Measurements from ENCODE around the gene SPHK2.

Gene SPHK2

DNA sequence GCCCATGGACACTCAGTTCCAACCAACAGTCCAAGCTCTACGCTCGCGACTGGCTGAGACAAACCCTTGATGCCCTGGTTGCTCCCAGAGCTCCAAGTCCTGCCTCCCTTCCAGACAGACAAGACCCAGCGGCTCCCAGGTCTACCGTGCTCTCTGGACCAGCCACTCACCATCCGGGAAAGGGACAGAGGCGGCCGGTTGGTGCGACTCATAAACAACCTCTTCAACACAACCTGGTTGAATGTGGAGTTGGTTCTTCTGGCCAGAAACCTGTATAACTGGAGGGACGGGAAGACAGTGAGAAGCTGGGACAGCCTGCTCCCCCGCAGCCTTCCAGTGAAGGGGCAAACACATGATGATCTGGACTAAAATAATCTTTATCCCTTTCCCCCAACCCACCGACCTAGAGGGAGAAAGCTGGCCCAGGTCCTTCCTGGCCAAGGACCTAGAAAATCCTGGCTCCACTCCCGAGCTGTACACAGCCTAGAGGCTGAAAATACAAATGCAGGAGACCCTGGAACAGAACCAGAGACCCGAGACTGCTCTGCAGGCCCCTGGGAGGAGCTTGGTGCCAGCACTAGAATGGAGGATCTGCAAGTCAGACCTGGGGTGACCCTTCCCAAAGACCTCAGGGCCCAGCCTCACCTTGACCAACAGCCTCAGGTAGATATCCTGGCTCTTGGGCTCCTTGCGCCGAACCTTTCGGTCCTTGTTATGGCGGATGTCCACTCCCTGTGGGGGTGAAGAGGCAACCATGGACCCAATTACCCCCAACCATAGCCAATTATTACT, 2.0 kb upstream of the SPHK2 start:
- TF ChIP-seq, protein P1, sequence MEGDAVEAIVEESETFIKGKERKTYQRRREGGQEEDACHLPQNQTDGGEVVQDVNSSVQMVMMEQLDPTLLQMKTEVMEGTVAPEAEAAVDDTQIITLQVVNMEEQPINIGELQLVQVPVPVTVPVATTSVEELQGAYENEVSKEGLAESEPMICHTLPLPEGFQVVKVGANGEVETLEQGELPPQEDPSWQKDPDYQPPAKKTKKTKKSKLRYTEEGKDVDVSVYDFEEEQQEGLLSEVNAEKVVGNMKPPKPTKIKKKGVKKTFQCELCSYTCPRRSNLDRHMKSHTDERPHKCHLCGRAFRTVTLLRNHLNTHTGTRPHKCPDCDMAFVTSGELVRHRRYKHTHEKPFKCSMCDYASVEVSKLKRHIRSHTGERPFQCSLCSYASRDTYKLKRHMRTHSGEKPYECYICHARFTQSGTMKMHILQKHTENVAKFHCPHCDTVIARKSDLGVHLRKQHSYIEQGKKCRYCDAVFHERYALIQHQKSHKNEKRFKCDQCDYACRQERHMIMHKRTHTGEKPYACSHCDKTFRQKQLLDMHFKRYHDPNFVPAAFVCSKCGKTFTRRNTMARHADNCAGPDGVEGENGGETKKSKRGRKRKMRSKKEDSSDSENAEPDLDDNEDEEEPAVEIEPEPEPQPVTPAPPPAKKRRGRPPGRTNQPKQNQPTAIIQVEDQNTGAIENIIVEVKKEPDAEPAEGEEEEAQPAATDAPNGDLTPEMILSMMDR (IDR thresholded peaks at IDR 0.05; ENCODE audit: unreplicated experiment in 3 of 3): no peak
- peaks cover 3% of the 10 kb centered on the region for H3K27me3 Mint-ChIP-seq (ENCODE audit: low read depth)
- H3K27ac Mint-ChIP-seq: peak overlapping the region; percentile 42 to 88 (median 48)
- peaks cover 21% of the 10 kb centered on the region for H3K36me3 Mint-ChIP-seq (ENCODE audit: low read depth)
- H3K9me3 Mint-ChIP-seq: no peaks in the 10 kb centered on the region
- H3K4me3 Mint-ChIP-seq: peak overlapping the region; percentile 97 to 99 (median 99)
- H3K4me1 Mint-ChIP-seq: peaks cover 39% of the 10 kb centered on the region

DNA sequence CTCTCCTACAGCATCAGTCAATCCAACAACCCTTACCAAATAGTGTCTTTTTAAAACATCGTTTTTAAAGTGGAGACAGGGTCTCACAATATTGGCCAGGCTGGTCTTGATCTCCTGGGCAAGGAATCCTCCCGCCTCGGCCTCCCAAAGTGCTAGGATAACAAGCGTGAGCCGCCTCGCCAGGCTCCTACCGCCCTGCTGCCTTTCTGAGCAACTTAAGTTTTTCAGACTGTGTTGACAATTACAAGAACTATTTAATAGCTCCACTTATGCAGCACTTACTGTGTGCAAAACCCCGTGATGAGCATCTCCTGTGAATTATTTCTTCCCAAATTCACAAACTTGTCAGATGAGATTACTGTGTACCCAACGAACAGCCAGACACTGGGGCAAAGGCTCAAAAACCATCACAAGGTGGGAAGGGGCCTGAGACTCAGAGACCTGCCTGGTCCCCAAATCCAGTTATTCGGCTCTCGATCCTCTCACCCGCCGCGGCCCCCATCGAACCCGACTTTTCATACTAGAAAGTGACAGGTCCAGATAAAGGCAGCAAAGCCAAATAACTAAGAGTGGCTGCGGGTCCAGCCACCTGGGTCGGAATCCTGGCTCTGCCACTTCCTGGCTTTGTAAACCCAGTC, 909 bp upstream of the SPHK2 start:
- H3K9me3 Mint-ChIP-seq: no peaks in the 10 kb centered on the region
- peaks cover 45% of the 10 kb centered on the region for H3K4me1 Mint-ChIP-seq
- H3K27ac Mint-ChIP-seq: peak overlapping the region; percentile 88 to 96 (median 96)
- peaks cover 21% of the 10 kb centered on the region for H3K36me3 Mint-ChIP-seq (ENCODE audit: low read depth)
- peak overlapping the region; percentile 97 to 99 (median 99) for H3K4me3 Mint-ChIP-seq
- TF ChIP-seq, protein P1 (IDR thresholded peaks at IDR 0.05; ENCODE audit: unreplicated experiment in 3 of 3): no peak
- peaks cover 3% of the 10 kb centered on the region for H3K27me3 Mint-ChIP-seq (ENCODE audit: low read depth)

DNA sequence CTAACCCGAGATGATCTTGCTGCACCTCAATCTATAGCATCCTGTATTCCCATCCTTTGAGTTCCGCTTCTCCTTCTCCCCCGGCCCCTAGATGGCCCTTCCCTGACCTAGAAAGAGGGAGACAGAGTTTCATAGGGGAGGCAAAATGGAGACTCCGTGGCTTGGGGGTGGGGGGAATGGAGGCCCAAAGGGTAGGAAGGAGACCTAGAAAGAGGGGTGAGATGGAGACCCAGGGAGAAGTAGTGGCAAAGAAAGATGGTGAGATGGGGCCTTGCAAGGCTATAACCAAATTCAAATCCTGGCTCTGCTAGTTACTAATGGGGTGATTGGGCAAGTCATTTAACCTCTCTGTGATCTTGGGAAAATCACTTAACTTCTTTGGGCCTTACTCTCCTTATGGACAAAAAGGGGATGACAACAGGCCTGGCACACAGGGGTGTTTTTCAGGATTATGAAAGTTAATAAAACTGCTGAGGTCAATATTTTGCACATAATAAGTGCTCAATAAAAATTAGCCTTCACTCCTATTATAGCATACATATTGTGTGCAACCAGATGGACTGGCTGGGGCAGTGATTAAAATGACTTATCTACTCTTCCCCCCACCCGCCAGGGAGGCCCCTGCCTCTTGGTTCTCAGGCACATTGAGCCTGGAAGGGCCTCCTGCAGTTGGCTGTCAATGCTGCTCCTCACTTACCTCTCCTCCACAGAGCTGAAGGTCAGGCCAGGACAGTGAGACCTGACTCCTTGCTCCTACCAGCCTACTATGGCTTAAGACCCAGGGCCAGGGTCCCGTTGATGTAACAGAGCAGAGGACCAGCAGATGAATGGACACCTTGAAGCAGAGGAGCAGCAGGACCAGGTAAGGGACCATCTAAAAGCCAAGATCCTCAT, 633 bp downstream of the SPHK2 start:
- TF ChIP-seq, protein P1 (IDR thresholded peaks at IDR 0.05; ENCODE audit: unreplicated experiment in 3 of 3): no peak
- Mint-ChIP-seq H3K4me1 (peaks cover 54% of the 10 kb centered on the region), H3K9me3 (no peaks in the 10 kb centered on the region), H3K27me3 (ENCODE audit: low read depth) (no peaks in the 10 kb centered on the region), H3K27ac (peak overlapping the region; percentile 88 to 96 (median 96)), H3K4me3 (peak overlapping the region; percentile 97 to 99 (median 99)), H3K36me3 (ENCODE audit: low read depth) (peaks cover 15% of the 10 kb centered on the region)

DNA sequence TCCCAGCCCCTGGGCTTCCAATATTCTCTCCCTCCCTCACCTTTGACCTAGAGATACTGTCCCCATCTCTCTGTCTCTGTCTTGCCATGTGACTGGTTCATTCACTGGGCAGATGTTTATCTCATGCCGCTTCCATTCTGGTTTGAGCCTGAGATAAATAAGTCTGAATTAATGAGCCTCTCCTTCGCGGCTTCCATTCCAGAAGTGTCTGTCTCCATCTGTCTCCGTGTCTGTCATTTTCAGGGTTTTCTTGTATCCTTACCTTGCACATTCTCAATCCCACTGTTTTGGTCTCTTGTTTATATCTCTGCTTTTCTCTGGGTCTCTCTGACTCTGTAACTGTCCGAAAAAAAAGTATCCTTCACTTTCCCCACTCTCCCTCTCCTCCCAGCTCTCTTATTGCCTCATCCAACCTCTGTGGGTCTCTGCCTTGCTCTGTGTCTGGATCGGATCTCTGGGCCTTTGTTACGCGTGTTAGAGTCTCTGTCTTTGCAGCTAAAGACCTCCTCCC, 4.3 kb downstream of the SPHK2 start:
- peak overlapping the region; percentile 91 to 99 (median 99) for H3K27ac Mint-ChIP-seq
- peak overlapping the region; percentile 87 to 90 (median 88) for H3K4me3 Mint-ChIP-seq
- TF ChIP-seq, protein P1 (IDR thresholded peaks at IDR 0.05; ENCODE audit: unreplicated experiment in 3 of 3): no peak
- H3K9me3 Mint-ChIP-seq: no peaks in the 10 kb centered on the region
- H3K36me3 Mint-ChIP-seq (ENCODE audit: low read depth): no peaks in the 10 kb centered on the region
- peaks cover 39% of the 10 kb centered on the region for H3K4me1 Mint-ChIP-seq
- no peaks in the 10 kb centered on the region for H3K27me3 Mint-ChIP-seq (ENCODE audit: low read depth)

DNA sequence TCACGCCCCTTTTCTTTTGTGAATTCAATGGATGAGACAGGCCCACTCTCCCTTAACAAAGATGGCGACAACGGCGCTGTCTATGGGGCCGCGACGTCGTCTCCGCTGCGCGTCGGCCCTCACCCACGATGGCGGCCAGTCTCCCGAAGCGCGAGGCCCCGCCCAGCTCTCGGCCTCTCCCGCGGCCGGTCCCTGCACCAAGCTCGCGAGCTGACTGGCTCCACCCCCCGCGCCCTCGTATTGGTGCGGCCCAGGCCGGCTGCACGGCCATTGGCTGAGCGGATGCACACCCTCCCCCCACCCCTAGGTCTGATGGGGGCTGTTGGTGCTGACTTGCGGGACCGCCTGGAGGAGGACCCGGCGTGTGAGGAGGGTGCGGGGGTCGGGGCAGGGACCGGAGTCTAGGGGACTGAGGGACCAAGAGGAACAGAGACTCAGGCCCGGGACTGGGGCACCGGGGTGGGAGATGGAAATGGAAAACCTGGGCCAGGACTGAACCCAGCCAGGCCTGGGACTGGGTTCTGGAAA, 4.8 kb downstream of the SPHK2 start:
- H3K4me3 Mint-ChIP-seq: peak overlapping the region; percentile 87 to 90 (median 88)
- TF ChIP-seq, protein P1 (IDR thresholded peaks at IDR 0.05; ENCODE audit: unreplicated experiment in 3 of 3): no peak
- H3K4me1 Mint-ChIP-seq: peaks cover 37% of the 10 kb centered on the region
- no peaks in the 10 kb centered on the region for H3K27me3 Mint-ChIP-seq (ENCODE audit: low read depth)
- H3K27ac Mint-ChIP-seq: peak overlapping the region; percentile 91 to 99 (median 99)
- H3K36me3 Mint-ChIP-seq (ENCODE audit: low read depth): no peaks in the 10 kb centered on the region
- H3K9me3 Mint-ChIP-seq: no peaks in the 10 kb centered on the region
